ENCODE results near the gene SDHA. TPM values are rescaled to one million over a fixed set of nuclear protein-coding genes. Genes with fewer than 3 reads are reported as not detected.

The SDHA gene
- total and polyA plus RNA-seq, 9 of the 15 experiments (the other 6 are each of a cell fraction or from before 2014, with no cell fraction given) = 82.9 to 191 (median 130) TPM

- intact Hi-C loops (cut with micrococcal nuclease) (no loop called here), in situ Hi-C loops (cut with MboI) (no loop called here)
- Histone ChIP-seq H3K9me1 (ENCODE audit: control insufficient read depth, insufficient read depth, low read length) (no peaks in the 10 kb centered on the region), H3K4me1 (replicated peaks in 1 of 2; ENCODE audit: control insufficient read depth in 2 of 2, insufficient read depth in 2 of 2, low read length in 2 of 2) (peaks cover 2 to 26% of the 10 kb centered on the region in 2 experiments; a peak in 3 of 5 replicates), H3K27ac (ENCODE audit: extremely low read depth, low read depth, low read length) (no peak overlapping the region), H3K79me2 (ENCODE audit: control insufficient read depth, insufficient read depth, low read length) (peaks cover 1% of the 10 kb centered on the region; the same call in 1 of the 3 replicates), H3K36me3 (ENCODE audit: control insufficient read depth, insufficient read depth, low read length) (peaks cover 27% of the 10 kb centered on the region), H3K9ac (ENCODE audit: insufficient read depth in 1 of 2, low read depth in 2 of 2, low read length in 2 of 2) (no peak overlapping the region), H2AFZ (ENCODE audit: low read depth, low read length) (no peak overlapping the region), H4K20me1 (replicated peaks; ENCODE audit: control insufficient read depth, insufficient read depth, low read length) (no peaks in the 10 kb centered on the region; the same call in 1 of the 2 replicates), H3K27me3 (ENCODE audit: control insufficient read depth in 2 of 2, insufficient read depth in 2 of 2, low read length in 2 of 2) (no peaks in the 10 kb centered on the region), H3K4me2 (ENCODE audit: insufficient read depth, low read length) (no peak overlapping the region), H3K4me3 (no peak overlapping the region), H3K9me3 (replicated peaks; ENCODE audit: control insufficient read depth, insufficient read depth, low read depth, low read length) (no peaks in the 10 kb centered on the region)
- CTCF ChIA-PET (ENCODE audit: low intra/inter-chr PET ratio) = no interaction called here
- BruUV-seq (replicated peaks) = no TSS peak
- POLR2A ChIA-PET = interaction anchor here (1.0 kb wide), 1 partner anchor 12 kb away, joined by 3 read pairs; no protein-coding TSS in a partner anchor
- no peak for TF ChIP-seq CEBPG (CRISPR knock-in tag; IDR thresholded peaks at IDR 0.05)
- 0 out of 4 replicates have a peak, but pooled peaks of 1 of the 2 experiments have one; percentile 18 for TF ChIP-seq CEBPG (tag; conservative IDR thresholded peaks at IDR 0.05 in 1 of 2, IDR thresholded peaks at IDR 0.05 in 1 of 2)
- no peak for TF ChIP-seq CCNT2 (IDR thresholded peaks at IDR 0.05; ENCODE audit: borderline replicate concordance, extremely low read depth, insufficient read length, low read depth, low read length)
- TF ChIP-seq, protein P1, sequence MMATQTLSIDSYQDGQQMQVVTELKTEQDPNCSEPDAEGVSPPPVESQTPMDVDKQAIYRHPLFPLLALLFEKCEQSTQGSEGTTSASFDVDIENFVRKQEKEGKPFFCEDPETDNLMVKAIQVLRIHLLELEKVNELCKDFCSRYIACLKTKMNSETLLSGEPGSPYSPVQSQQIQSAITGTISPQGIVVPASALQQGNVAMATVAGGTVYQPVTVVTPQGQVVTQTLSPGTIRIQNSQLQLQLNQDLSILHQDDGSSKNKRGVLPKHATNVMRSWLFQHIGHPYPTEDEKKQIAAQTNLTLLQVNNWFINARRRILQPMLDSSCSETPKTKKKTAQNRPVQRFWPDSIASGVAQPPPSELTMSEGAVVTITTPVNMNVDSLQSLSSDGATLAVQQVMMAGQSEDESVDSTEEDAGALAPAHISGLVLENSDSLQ (IDR thresholded peaks at IDR 0.05) = peak; percentile 35; the same call in 1 of the 2 replicates
- no peak for ATAC-seq
- FAIRE-seq = no peak
- DNase-seq (ENCODE audit: extremely low read depth in 1 of 4, low spot score in 3 of 4) = no peak
- 20% methylated on average over 4 of the region's 4 CpGs for WGBS (ENCODE audit: insufficient coverage, low coverage, missing lambda C conversion rate)
Measured at GRCh38 chr5:200985-201384, 17.1 kb upstream of the SDHA start.

All from K562 (cell line).